22Rv1 (cell line): ENCODE data around the gene ARHGEF6.

ENCODE experiments used
- ZFX ChIP-seq: fragments of 450-650 bp; IDR thresholded peaks from 2 replicates; pipeline ENCODE4 v1.6.1; 2017; ENCODE audit warnings: antibody characterized with exemption, borderline replicate concordance
- TF ChIP-seq, protein P1 (sequence below): fragments of 450-650 bp; IDR thresholded peaks from 2 replicates; pipeline ENCODE4 v1.5.1; 2017; ENCODE audit warnings: mild to moderate bottlenecking

DNA sequence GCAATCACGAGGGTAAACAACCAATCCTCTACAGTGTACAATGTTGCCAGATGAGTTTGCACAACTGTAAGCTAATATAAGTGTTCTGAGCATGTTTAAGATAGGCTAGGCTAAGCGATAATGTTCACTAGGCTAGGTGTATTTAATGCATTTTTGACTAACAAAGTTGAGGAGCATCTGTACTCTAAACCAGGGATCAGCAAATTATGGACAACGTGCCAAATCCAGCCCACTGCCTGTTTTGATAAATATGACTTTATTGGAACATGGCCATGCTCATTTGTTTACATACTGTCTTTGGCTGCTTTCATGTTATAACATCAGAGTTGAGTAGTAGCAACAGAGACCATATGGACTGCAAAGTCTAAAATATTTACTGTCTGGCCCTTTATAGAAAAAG, 46.3 kb upstream of the ARHGEF6 start:
- TF ChIP-seq, protein P1, sequence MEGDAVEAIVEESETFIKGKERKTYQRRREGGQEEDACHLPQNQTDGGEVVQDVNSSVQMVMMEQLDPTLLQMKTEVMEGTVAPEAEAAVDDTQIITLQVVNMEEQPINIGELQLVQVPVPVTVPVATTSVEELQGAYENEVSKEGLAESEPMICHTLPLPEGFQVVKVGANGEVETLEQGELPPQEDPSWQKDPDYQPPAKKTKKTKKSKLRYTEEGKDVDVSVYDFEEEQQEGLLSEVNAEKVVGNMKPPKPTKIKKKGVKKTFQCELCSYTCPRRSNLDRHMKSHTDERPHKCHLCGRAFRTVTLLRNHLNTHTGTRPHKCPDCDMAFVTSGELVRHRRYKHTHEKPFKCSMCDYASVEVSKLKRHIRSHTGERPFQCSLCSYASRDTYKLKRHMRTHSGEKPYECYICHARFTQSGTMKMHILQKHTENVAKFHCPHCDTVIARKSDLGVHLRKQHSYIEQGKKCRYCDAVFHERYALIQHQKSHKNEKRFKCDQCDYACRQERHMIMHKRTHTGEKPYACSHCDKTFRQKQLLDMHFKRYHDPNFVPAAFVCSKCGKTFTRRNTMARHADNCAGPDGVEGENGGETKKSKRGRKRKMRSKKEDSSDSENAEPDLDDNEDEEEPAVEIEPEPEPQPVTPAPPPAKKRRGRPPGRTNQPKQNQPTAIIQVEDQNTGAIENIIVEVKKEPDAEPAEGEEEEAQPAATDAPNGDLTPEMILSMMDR = no peak
- no peak for TF ChIP-seq ZFX
